HEK293 (cell line): ENCODE results near the gene TMC3.
"Not testable (repeated sequence)": the region's sequence is repeated elsewhere in the genome, so short reads cannot be mapped to it uniquely, and the experiment has no call there.

Experiments
- CTCF ChIA-PET: fragments of 350-600 bp; formaldehyde crosslinking; extraction: SDS; loops from one replicate; lab custom pipeline; 2021; ENCODE audit warnings: antibody characterized with exemption; lab: Yijun Ruan, JAX
- POLR2A ChIA-PET: fragments of 300-600 bp; formaldehyde crosslinking; extraction: SDS; loops from one replicate; lab custom pipeline; 2020; ENCODE audit warnings: antibody characterized with exemption, inconsistent platforms; lab: Yijun Ruan, JAX
- H3K27ac ChIP-seq: fragments of 200-500 bp; sonication (Bioruptor generic); 2 replicates; pipeline ENCODE4 v1.5.1; 2014; ENCODE audit warnings: low read depth, low read length, control low read depth, inconsistent platforms; ENCODE audit errors: extremely low read depth
- H3K36me3 ChIP-seq, 2 experiments: fragments of 200-500 bp in 1 of 2; sonication (Bioruptor generic) in 1 of 2; 1 replicate in 1 of 2; 2 replicates in 1 of 2; pipeline ENCODE4 v1.5.1; 2014 to 2017; ENCODE audit warnings: inconsistent platforms in 2 of 2, low read length in 2 of 2; ENCODE audit not compliant: control insufficient read depth in 2 of 2, insufficient read depth in 1 of 2
- H3K4me1 ChIP-seq: fragments of 200-500 bp; sonication (Bioruptor generic); 2 replicates; pipeline ENCODE4 v1.5.1; 2014; ENCODE audit warnings: mild to moderate bottlenecking, low read length, inconsistent platforms; ENCODE audit not compliant: control insufficient read depth, insufficient read depth
- H3K4me3 ChIP-seq: 2 replicates; pipeline ENCODE4 v1.5.1; 2011; ENCODE audit warnings: low read depth, mild to moderate bottlenecking, control low read depth, low read length, moderate library complexity
- H3K9me3 ChIP-seq: fragments of 200-500 bp; sonication (Bioruptor generic); 2 replicates; pipeline ENCODE4 v1.5.1; 2014; ENCODE audit warnings: low read depth, low read length, inconsistent platforms; ENCODE audit not compliant: control insufficient read depth, insufficient read depth
- TRIM28 ChIP-seq: IDR thresholded peaks from 2 replicates; pipeline ENCODE4 v1.6.1; 2011; ENCODE audit warnings: low read length, control low read depth, borderline replicate concordance
- ZNF596 ChIP-seq: fragments of 450-650 bp; IDR thresholded peaks from 2 replicates; pipeline ENCODE4 v1.5.0; 2018; ENCODE audit warnings: missing biosample characterization, mild to moderate bottlenecking, missing genetic modification characterization, moderate library complexity
- ZNF629 ChIP-seq: fragments of 450-650 bp; formaldehyde crosslinking; IDR thresholded peaks from 2 replicates; pipeline ENCODE4 v1.5.1; 2017; ENCODE audit warnings: missing biosample characterization, missing genetic modification characterization
- ZNF654 ChIP-seq: fragments of 450-650 bp; formaldehyde crosslinking; IDR thresholded peaks from 2 replicates; pipeline ENCODE4 v1.5.1; 2016; ENCODE audit warnings: low read depth, missing biosample characterization, missing genetic modification characterization
- TF ChIP-seq, protein P1 (sequence below): fragments of 450-650 bp; formaldehyde crosslinking; IDR thresholded peaks from 2 replicates; pipeline ENCODE4 v1.5.1; 2016; ENCODE audit warnings: missing biosample characterization, missing genetic modification characterization, borderline replicate concordance
- TF ChIP-seq, protein P2 (sequence below): fragments of 450-650 bp; formaldehyde crosslinking; IDR thresholded peaks from 2 replicates; pipeline ENCODE4 v1.5.1; 2016; ENCODE audit warnings: missing biosample characterization, missing genetic modification characterization
- TF ChIP-seq, protein P3 (sequence below): fragments of 450-650 bp; formaldehyde crosslinking; IDR thresholded peaks from 2 replicates; pipeline ENCODE4 v1.5.1; 2016; ENCODE audit warnings: missing biosample characterization, missing genetic modification characterization

TMC3 gene

DNA sequence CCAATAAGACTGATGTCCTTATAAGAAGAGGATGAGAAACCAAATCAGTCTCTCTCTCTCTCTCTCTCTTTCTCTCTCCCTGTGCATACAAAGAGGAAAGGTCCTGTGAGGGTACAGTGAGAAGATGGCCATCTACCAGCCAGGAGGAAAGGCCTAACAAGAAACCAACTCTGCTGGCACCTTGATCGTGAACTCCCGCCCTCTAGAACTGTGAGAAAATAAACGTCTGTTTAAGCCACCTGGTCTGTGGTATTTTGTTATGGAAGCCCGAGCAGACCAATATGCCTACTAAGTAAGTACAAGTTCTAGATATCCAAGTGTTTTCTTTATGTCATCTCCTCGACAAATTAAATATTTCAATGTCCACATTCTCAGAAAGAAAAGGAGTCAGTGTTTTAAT, 44.9 kb upstream of the TMC3 start (continued):
- TF ChIP-seq, protein P1, sequence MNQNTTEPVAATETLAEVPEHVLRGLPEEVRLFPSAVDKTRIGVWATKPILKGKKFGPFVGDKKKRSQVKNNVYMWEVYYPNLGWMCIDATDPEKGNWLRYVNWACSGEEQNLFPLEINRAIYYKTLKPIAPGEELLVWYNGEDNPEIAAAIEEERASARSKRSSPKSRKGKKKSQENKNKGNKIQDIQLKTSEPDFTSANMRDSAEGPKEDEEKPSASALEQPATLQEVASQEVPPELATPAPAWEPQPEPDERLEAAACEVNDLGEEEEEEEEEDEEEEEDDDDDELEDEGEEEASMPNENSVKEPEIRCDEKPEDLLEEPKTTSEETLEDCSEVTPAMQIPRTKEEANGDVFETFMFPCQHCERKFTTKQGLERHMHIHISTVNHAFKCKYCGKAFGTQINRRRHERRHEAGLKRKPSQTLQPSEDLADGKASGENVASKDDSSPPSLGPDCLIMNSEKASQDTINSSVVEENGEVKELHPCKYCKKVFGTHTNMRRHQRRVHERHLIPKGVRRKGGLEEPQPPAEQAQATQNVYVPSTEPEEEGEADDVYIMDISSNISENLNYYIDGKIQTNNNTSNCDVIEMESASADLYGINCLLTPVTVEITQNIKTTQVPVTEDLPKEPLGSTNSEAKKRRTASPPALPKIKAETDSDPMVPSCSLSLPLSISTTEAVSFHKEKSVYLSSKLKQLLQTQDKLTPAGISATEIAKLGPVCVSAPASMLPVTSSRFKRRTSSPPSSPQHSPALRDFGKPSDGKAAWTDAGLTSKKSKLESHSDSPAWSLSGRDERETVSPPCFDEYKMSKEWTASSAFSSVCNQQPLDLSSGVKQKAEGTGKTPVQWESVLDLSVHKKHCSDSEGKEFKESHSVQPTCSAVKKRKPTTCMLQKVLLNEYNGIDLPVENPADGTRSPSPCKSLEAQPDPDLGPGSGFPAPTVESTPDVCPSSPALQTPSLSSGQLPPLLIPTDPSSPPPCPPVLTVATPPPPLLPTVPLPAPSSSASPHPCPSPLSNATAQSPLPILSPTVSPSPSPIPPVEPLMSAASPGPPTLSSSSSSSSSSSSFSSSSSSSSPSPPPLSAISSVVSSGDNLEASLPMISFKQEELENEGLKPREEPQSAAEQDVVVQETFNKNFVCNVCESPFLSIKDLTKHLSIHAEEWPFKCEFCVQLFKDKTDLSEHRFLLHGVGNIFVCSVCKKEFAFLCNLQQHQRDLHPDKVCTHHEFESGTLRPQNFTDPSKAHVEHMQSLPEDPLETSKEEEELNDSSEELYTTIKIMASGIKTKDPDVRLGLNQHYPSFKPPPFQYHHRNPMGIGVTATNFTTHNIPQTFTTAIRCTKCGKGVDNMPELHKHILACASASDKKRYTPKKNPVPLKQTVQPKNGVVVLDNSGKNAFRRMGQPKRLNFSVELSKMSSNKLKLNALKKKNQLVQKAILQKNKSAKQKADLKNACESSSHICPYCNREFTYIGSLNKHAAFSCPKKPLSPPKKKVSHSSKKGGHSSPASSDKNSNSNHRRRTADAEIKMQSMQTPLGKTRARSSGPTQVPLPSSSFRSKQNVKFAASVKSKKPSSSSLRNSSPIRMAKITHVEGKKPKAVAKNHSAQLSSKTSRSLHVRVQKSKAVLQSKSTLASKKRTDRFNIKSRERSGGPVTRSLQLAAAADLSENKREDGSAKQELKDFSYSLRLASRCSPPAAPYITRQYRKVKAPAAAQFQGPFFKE (tag by site-specific recombination) = no peak
- TF ChIP-seq, protein P2, sequence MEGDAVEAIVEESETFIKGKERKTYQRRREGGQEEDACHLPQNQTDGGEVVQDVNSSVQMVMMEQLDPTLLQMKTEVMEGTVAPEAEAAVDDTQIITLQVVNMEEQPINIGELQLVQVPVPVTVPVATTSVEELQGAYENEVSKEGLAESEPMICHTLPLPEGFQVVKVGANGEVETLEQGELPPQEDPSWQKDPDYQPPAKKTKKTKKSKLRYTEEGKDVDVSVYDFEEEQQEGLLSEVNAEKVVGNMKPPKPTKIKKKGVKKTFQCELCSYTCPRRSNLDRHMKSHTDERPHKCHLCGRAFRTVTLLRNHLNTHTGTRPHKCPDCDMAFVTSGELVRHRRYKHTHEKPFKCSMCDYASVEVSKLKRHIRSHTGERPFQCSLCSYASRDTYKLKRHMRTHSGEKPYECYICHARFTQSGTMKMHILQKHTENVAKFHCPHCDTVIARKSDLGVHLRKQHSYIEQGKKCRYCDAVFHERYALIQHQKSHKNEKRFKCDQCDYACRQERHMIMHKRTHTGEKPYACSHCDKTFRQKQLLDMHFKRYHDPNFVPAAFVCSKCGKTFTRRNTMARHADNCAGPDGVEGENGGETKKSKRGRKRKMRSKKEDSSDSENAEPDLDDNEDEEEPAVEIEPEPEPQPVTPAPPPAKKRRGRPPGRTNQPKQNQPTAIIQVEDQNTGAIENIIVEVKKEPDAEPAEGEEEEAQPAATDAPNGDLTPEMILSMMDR = no peak
- peak; percentile 66 for TF ChIP-seq ZNF596

DNA sequence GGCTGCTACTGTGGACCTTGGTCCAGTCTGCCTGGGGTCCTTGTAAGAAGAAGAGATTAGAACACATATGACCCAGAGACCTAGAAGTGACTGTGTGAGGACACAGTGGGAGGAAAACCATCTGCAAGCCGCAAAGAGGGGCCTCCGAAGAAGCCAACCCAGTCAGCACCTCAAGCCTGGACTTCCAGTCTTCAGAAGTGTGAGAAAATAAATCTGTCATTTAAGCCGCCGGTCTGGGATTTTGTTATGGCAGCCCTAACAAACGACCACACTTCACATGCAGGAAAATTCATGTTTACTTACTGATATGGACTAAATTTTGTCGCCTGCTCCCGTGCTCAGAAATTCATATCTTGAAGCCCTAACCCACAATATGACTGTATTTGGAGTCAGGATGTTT, 44.4 kb upstream of the TMC3 start:
- TF ChIP-seq TRIM28 (no peak), ZNF654 (tag by site-specific recombination) (no peak)
- CTCF ChIA-PET = no interaction called here
- Histone ChIP-seq H3K27ac (peak overlapping the region; percentile 6; the same call in 1 of the 2 replicates), H3K4me1 (peaks cover 9% of the 10 kb centered on the region; the same call in 1 of the 2 replicates), H3K4me3 (no peak overlapping the region), H3K36me3 (no peaks in the 10 kb centered on the region), H3K9me3 (no peaks in the 10 kb centered on the region)
- POLR2A ChIA-PET = no interaction called here

DNA sequence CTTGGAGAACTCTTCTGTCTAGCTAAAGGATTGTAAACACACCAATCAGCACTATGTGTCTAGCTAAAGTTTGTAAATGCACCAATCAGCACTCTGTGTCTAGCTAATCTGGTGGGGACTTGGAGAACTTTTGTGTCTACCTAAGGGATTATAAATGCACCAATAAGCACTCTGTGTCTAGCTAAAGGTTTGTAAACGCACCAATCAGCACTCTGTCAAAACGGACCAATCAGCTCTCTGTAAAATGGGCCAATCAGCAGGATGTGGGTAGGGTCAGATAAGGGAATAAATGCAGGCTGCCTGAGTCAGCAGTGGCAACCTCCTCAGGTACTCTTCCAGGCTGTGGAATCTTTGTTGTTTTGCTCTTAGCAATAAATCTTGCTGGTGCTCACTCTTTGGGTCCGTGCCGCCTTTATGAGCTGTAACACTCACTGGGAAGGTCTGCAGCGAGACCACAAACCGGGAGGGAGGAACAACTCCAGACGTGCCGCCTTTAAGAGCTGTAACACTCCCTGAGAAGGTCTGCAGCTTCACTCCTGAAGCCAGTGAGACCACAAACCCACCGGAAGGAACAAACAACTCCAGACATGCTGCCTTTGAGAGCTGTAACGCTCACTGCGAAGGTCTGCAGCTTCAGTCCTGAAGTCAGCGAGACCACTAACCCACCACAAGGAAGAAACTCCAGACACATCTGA, 40.4 kb upstream of the TMC3 start:
- CTCF ChIA-PET = interaction anchor here (0.6 kb wide), 3 partner anchors 163 to 467 kb away, joined by 3 read pairs; no protein-coding TSS in a partner anchor

DNA sequence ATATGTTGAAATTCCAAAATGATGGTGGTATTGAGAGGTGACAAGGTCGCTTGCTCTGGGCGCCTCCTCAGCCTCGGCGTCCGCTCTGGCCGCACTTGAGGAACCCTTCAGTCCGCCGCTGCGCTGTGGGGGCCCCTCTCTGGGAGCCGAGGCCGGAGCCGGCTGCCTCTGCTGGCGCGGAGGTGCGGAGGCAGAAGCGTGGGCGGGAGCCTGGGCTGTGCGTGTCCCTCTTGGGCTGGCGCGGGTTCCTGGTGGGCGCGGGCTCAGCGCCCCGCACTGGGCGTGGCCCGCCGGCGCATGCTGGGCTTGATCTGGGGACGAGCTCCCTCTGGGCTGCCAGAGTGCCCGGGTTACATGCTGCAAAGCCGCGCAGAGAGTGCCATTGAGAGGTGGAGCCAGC, 39.8 kb upstream of the TMC3 start:
- Histone ChIP-seq H3K36me3 (no peaks in the 10 kb centered on the region), H3K4me1 (peaks cover 9% of the 10 kb centered on the region), H3K27ac (no peak overlapping the region), H3K4me3 (no peak overlapping the region), H3K9me3 (no peaks in the 10 kb centered on the region)
- TF ChIP-seq, protein P3, sequence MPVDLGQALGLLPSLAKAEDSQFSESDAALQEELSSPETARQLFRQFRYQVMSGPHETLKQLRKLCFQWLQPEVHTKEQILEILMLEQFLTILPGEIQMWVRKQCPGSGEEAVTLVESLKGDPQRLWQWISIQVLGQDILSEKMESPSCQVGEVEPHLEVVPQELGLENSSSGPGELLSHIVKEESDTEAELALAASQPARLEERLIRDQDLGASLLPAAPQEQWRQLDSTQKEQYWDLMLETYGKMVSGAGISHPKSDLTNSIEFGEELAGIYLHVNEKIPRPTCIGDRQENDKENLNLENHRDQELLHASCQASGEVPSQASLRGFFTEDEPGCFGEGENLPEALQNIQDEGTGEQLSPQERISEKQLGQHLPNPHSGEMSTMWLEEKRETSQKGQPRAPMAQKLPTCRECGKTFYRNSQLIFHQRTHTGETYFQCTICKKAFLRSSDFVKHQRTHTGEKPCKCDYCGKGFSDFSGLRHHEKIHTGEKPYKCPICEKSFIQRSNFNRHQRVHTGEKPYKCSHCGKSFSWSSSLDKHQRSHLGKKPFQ (tag by site-specific recombination) = no peak
- TF ChIP-seq ZNF629 (tag by site-specific recombination) = no peak
- POLR2A ChIA-PET = no interaction called here
- CTCF ChIA-PET = interaction anchor here (0.6 kb wide), 2 partner anchors 396 to 468 kb away, joined by 3 read pairs; no protein-coding TSS in a partner anchor

More for the DNA sequence above, 40.4 kb upstream of the TMC3 start:
- H3K9me3 ChIP-seq, H3K36me3 ChIP-seq, POLR2A ChIA-PET, H3K27ac ChIP-seq, H3K4me3 ChIP-seq: not testable (repeated sequence)
- peaks cover 13% of the 10 kb centered on the region for H3K4me1 ChIP-seq
